D721Med (cell line): Measurements from ENCODE around the gene VPS8.

Experiments used
- DNase-seq: peaks from one replicate; pipeline ENCODE4 v3.0.0; 2011; ENCODE audit warnings: low spot score; ENCODE audit not compliant: insufficient read length
- FAIRE-seq: peaks from 2 replicates; lab custom pipeline; 2011; peaks lifted over from hg19 to GRCh38; lab: Jason Lieb, UNC
- TF ChIP-seq, protein P1 (sequence below): IDR thresholded peaks from 2 replicates; pipeline ENCODE4 v1.5.1; 2012; ENCODE audit warnings: mild to moderate bottlenecking, control low read depth; ENCODE audit not compliant: insufficient read depth; ENCODE audit errors: missing control alignments

The VPS8 gene

DNA sequence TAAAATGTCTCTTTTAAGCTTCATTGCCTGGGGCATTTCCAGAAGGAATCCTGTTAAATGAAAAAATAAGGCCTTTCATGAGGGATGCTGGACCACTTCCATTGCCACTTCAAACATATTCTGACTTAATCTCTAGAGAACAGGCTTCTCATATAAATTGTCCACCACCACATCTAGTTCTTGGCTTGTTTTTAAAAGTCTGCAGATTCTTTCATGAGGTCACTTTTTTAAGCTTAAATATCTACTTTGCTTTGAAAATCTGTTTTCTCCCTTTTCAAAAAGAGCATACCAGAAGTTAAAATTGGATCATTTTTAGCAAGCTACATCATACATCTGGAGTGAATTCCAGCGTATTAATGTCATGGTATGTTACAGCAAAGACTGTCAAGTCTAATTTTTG, 209.3 kb downstream of the VPS8 start:
- FAIRE-seq (no peak), DNase-seq (no peak)
- TF ChIP-seq, protein P1, sequence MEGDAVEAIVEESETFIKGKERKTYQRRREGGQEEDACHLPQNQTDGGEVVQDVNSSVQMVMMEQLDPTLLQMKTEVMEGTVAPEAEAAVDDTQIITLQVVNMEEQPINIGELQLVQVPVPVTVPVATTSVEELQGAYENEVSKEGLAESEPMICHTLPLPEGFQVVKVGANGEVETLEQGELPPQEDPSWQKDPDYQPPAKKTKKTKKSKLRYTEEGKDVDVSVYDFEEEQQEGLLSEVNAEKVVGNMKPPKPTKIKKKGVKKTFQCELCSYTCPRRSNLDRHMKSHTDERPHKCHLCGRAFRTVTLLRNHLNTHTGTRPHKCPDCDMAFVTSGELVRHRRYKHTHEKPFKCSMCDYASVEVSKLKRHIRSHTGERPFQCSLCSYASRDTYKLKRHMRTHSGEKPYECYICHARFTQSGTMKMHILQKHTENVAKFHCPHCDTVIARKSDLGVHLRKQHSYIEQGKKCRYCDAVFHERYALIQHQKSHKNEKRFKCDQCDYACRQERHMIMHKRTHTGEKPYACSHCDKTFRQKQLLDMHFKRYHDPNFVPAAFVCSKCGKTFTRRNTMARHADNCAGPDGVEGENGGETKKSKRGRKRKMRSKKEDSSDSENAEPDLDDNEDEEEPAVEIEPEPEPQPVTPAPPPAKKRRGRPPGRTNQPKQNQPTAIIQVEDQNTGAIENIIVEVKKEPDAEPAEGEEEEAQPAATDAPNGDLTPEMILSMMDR, result no peak

DNA sequence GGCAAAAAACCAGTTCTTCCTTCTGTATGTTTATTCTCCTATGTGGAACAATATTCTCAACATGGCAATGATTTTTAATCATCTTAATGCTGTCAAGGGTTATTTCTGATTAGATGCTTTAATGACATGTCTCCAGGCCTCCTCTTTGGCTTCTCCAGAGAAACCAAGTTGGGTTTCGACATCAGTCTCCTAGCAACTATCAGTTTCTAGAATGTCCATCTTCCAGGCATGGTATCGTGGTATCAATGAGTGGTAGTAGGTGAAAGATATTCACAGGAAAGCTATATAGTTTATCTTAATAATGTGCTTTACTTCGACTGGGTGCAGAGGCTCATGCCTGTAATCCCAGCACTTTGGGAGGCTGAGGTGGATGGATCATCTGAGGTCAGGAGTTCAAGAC, 212.4 kb downstream of the VPS8 start:
- TF ChIP-seq, protein P1, result no peak
- DNase-seq (no peak), FAIRE-seq (no peak)

DNA sequence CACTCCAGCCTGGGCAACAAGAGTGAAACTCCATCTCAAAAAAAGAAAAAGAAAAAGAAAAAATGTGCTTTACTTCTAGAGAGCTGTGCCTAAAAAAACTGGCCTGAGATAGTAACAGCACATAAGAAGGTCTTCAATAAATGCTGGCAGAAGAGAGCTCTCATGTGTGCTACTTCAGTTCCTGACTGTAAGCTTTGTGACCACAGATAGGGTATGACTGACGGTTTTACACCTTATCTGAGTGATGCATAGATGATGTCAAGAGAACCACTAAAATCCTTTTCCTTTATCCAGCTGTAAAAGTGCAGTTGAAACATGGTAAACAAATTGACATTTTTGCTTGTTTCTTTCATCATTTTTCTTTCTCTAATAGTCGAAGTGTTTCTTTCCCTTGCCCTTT, 213.0 kb downstream of the VPS8 start:
- TF ChIP-seq, protein P1, result no peak
- no peak for FAIRE-seq

DNA sequence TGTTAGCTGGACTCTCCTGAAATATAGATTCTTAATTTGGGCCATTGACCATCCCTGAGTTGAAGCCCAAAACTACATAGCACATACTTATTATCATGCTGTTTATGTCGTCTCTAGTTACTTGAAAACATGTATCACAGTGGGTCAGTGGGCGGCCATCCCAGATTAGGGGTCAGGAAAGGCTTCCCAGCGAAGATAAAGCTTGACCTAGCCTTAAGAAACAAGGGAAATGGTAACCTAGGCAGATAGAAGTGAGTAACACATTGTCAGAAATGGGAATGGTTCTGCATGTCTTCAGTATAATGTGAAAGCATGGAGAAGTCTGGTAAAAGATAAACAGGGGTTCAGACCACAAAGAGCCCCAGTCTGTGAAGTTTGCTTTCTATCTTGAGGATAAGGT, 216.2 kb downstream of the VPS8 start:
- DNase-seq (no peak), FAIRE-seq (no peak)
- TF ChIP-seq, protein P1, result no peak

More for the DNA sequence above, 213.0 kb downstream of the VPS8 start:
- no peak for DNase-seq

DNA sequence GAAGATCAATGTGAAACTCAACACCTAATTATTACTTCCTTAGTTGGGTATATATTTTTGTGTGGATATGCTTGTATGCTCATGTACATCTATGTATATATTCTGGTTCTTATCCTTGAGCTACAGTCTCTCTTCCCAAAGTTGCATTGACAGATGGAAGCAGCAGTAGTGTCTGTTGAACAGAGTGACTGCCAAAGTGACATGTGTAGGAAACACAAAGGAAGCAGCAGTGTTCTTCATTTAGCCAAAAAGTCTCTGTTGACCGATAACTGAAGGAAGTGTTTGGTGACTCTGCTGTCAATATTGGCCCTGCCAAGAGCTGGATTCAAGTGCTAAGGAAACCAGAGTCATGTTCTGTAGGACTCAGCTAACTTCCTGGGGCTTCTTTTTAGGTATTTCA, 217.1 kb downstream of the VPS8 start:
- FAIRE-seq, result no peak
- TF ChIP-seq, protein P1, result no peak
- DNase-seq, result no peak

DNA sequence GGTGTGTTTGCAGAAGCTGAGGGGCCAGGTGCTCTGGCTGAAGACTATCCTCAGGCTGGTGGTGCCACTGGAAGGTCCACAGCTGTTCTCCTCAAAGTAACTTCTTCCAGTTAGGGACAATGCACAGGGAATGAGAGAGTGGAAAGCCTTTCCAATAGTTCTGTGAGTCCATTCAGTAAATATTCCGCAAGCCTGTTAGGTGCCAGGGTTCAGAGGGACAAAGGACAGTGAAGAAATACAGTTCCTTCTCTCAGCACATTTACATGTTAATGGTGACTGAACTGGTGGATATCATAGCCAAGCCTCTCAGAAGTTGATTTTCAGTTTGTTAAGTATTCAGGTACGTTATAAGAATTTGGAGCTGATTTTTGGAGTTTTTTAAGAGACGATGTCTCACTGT, 218.4 kb downstream of the VPS8 start:
- FAIRE-seq (no peak), DNase-seq (no peak)
- TF ChIP-seq, protein P1, result no peak

DNA sequence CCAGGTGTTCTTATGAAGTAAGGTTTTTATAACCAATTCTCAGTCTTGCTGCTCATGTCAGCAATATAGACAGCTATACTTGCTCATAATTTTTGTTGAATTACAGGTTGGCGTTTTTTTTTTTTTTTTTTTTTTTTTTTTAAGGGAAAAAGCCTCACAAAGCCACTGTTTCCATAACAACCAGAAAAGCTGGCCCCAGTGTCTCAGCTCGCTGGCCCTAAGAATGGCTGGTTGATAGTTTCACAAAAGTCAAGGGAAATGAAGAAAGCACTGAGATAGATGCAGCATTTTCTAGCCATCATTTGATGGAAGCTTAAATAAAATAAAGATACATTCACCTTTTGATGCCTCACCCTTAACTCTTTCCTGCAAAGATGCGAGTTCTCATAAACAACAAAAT, 219.0 kb downstream of the VPS8 start:
- FAIRE-seq (no peak), DNase-seq (no peak)
- TF ChIP-seq, protein P1, result no peak
